HepG2 (cell line): ENCODE measurements around the gene BTBD19. TPM values are rescaled to one million over a fixed set of nuclear protein-coding genes. Genes with fewer than 3 reads are reported as not detected.

ENCODE experiments used
- CHD4 ChIP-seq: fragments of 200-600 bp; sonication (generic); IDR thresholded peaks from 2 replicates; pipeline ENCODE4 v1.7.0; 2017; ENCODE audit warnings: mild to moderate bottlenecking, low read length, borderline replicate concordance
- HNRNPK ChIP-seq: fragments of 200-400 bp; formaldehyde crosslinking; IDR thresholded peaks from 2 replicates; pipeline ENCODE4 v1.6.1; 2018; ENCODE audit warnings: low read length, low read depth, moderate library complexity, mild to moderate bottlenecking; ENCODE audit not compliant: poor library complexity, severe bottlenecking
- KDM3A ChIP-seq: IDR thresholded peaks from 2 replicates; pipeline ENCODE4 v1.6.1; 2018; ENCODE audit warnings: low read depth, missing compliant biosample characterization
- NFKBIZ ChIP-seq: IDR thresholded peaks from 2 replicates; pipeline ENCODE4 v1.6.1; 2018; ENCODE audit warnings: missing genetic modification reagents, missing compliant biosample characterization
- NR1H2 ChIP-seq: sonication (generic); formaldehyde crosslinking; IDR thresholded peaks from 2 replicates; pipeline ENCODE4 v1.8.1; 2022; ENCODE audit warnings: low read depth, missing genetic modification reagents, borderline replicate concordance
- U2AF1 ChIP-seq: fragments of 200-400 bp; formaldehyde crosslinking; optimal IDR thresholded peaks from 2 replicates; pipeline ENCODE3; 2017; ENCODE audit warnings: mild to moderate bottlenecking, low read depth, low read length
- polyA plus RNA-seq, 8 experiments: library from polyadenylated mRNA; depleted of rRNA in 3 of 8; stranded (reverse) in 7 of 8; unstranded in 1 of 8; fragments of >200 nt; fragmentation: Illumina TruSeq in 4 of 8; extraction: Trizol in 4 of 8; gene quantifications; 2 replicates each; pipeline versions ENCODE4 v1.2.1 to v1.2.3, GENCODE V29; 2011 to 2016; ENCODE audit warnings: low read depth in 4 of 8, missing spikeins in 1 of 8, mixed read lengths in 1 of 8; ENCODE audit not compliant: insufficient read depth in 1 of 8
- total RNA-seq, 5 experiments: library from RNA; depleted of rRNA; stranded (reverse); fragments of >200 nt; fragmentation: Illumina TruSeq; extraction: Trizol; gene quantifications; 2 replicates each; pipeline ENCODE4 v1.2.3, GENCODE V29; 2016; ENCODE audit warnings: low read depth in 1 of 5
- TF ChIP-seq, protein P1 (sequence below): sonication (generic); formaldehyde crosslinking; IDR thresholded peaks from 2 replicates; pipeline ENCODE4 v1.4.0; 2020; ENCODE audit warnings: mild to moderate bottlenecking, missing genetic modification reagents
- TF ChIP-seq, protein P2 (sequence below), 2 experiments: fragments of 450-650 bp in 1 of 2; sonication (generic) in 1 of 2; formaldehyde crosslinking in 1 of 2; IDR thresholded peaks; 2 replicates each; pipeline versions ENCODE4 v1.6.1 to v1.8.0; 2016 to 2022; ENCODE audit warnings: antibody characterized with exemption in 1 of 2, mild to moderate bottlenecking in 1 of 2, missing genetic modification reagents in 1 of 2
- TF ChIP-seq, protein P3 (sequence below): sonication (generic); formaldehyde crosslinking; IDR thresholded peaks from 2 replicates; pipeline ENCODE4 v1.4.0; 2020; ENCODE audit warnings: missing genetic modification reagents, mild to moderate bottlenecking, borderline replicate concordance

The BTBD19 gene
- total and polyA plus RNA-seq, 2 of the 13 experiments (the other 11 are each of a cell fraction or from before 2014, with no cell fraction given), result 2.7 to 6.7 TPM

DNA sequence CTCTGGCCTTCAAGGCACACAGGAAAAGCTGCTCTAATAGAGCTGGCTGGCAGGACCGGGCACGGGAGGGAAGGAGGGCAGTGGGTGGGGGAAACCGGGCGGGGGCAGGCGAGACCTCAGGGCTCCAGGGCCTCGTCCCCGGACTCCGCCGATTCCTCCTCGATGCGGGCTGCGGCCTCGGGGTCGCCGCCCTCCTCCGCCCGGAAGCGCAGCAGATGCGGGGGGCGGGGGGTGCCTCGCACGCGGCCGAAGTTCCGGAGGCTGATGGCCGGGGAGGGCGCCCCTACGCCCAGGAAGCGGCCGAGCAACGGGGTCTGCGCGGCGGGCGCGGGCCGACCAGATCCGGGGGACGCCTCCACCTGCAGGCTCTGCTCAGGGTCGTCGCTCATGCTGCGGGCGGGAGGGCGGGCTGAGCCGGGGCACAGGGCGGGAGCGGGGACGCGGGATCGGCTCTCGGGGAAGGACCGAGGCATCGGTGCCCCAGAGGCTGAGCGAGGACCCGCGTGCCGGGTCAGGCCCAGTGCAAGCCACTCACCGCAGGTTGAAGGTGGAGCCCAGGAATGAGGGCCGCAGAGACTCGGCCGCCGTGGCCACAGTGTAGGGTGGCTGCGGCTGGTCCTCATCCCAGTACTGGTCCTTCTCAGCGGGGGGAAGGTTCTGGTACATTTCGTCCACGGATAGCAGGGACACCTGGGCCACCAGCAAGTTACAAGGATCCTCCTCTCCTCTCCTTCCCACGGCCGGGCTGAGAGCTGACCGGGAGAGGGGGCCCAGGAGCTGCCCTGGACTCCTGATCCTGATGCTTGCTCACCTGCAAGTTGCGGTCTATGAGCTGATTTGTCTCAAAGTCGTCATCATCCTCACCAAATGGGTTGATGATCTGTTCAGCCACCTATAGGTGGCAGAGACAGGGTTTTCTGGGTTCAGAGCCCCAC is 24.0 kb upstream of the BTBD19 start (continued):
- TF ChIP-seq, protein P1, sequence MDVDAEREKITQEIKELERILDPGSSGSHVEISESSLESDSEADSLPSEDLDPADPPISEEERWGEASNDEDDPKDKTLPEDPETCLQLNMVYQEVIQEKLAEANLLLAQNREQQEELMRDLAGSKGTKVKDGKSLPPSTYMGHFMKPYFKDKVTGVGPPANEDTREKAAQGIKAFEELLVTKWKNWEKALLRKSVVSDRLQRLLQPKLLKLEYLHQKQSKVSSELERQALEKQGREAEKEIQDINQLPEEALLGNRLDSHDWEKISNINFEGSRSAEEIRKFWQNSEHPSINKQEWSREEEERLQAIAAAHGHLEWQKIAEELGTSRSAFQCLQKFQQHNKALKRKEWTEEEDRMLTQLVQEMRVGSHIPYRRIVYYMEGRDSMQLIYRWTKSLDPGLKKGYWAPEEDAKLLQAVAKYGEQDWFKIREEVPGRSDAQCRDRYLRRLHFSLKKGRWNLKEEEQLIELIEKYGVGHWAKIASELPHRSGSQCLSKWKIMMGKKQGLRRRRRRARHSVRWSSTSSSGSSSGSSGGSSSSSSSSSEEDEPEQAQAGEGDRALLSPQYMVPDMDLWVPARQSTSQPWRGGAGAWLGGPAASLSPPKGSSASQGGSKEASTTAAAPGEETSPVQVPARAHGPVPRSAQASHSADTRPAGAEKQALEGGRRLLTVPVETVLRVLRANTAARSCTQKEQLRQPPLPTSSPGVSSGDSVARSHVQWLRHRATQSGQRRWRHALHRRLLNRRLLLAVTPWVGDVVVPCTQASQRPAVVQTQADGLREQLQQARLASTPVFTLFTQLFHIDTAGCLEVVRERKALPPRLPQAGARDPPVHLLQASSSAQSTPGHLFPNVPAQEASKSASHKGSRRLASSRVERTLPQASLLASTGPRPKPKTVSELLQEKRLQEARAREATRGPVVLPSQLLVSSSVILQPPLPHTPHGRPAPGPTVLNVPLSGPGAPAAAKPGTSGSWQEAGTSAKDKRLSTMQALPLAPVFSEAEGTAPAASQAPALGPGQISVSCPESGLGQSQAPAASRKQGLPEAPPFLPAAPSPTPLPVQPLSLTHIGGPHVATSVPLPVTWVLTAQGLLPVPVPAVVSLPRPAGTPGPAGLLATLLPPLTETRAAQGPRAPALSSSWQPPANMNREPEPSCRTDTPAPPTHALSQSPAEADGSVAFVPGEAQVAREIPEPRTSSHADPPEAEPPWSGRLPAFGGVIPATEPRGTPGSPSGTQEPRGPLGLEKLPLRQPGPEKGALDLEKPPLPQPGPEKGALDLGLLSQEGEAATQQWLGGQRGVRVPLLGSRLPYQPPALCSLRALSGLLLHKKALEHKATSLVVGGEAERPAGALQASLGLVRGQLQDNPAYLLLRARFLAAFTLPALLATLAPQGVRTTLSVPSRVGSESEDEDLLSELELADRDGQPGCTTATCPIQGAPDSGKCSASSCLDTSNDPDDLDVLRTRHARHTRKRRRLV, result 0 out of 2 replicates have a peak, but pooled peaks have one; percentile 23
- TF ChIP-seq, protein P2, sequence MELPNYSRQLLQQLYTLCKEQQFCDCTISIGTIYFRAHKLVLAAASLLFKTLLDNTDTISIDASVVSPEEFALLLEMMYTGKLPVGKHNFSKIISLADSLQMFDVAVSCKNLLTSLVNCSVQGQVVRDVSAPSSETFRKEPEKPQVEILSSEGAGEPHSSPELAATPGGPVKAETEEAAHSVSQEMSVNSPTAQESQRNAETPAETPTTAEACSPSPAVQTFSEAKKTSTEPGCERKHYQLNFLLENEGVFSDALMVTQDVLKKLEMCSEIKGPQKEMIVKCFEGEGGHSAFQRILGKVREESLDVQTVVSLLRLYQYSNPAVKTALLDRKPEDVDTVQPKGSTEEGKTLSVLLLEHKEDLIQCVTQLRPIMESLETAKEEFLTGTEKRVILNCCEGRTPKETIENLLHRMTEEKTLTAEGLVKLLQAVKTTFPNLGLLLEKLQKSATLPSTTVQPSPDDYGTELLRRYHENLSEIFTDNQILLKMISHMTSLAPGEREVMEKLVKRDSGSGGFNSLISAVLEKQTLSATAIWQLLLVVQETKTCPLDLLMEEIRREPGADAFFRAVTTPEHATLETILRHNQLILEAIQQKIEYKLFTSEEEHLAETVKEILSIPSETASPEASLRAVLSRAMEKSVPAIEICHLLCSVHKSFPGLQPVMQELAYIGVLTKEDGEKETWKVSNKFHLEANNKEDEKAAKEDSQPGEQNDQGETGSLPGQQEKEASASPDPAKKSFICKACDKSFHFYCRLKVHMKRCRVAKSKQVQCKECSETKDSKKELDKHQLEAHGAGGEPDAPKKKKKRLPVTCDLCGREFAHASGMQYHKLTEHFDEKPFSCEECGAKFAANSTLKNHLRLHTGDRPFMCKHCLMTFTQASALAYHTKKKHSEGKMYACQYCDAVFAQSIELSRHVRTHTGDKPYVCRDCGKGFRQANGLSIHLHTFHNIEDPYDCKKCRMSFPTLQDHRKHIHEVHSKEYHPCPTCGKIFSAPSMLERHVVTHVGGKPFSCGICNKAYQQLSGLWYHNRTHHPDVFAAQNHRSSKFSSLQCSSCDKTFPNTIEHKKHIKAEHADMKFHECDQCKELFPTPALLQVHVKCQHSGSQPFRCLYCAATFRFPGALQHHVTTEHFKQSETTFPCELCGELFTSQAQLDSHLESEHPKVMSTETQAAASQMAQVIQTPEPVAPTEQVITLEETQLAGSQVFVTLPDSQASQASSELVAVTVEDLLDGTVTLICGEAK (IDR thresholded peaks at IDR 0.05), result no peak
- TF ChIP-seq, protein P2 (CRISPR knock-in tag; IDR thresholded peaks at IDR 0.05), result no peak
- TF ChIP-seq HNRNPK (peak; percentile 85), NR1H2 (CRISPR knock-in tag) (peak; percentile 59; the same call in 1 of the 2 replicates), CHD4 (no peak), U2AF1 (no peak), NFKBIZ (CRISPR knock-in tag) (no peak), KDM3A (CRISPR knock-in tag) (0 out of 2 replicates have a peak, but pooled peaks have one; percentile 29)
- TF ChIP-seq, protein P3, sequence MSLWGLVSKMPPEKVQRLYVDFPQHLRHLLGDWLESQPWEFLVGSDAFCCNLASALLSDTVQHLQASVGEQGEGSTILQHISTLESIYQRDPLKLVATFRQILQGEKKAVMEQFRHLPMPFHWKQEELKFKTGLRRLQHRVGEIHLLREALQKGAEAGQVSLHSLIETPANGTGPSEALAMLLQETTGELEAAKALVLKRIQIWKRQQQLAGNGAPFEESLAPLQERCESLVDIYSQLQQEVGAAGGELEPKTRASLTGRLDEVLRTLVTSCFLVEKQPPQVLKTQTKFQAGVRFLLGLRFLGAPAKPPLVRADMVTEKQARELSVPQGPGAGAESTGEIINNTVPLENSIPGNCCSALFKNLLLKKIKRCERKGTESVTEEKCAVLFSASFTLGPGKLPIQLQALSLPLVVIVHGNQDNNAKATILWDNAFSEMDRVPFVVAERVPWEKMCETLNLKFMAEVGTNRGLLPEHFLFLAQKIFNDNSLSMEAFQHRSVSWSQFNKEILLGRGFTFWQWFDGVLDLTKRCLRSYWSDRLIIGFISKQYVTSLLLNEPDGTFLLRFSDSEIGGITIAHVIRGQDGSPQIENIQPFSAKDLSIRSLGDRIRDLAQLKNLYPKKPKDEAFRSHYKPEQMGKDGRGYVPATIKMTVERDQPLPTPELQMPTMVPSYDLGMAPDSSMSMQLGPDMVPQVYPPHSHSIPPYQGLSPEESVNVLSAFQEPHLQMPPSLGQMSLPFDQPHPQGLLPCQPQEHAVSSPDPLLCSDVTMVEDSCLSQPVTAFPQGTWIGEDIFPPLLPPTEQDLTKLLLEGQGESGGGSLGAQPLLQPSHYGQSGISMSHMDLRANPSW (CRISPR knock-in tag), result no peak
